ENCODE measurements around the gene ANKS1A.

- TF ChIP-seq CTCF (conservative IDR thresholded peaks at IDR 0.05; ENCODE audit: low read depth, low read length) (no peak), USF2 (IDR thresholded peaks at IDR 0.05; ENCODE audit: low read depth, low read length) (no peak), ELK1 (IDR thresholded peaks at IDR 0.05; ENCODE audit: borderline replicate concordance, low read depth, low read length) (no peak), NFE2L2 (IDR thresholded peaks at IDR 0.05; ENCODE audit: low read depth, low read length) (no peak), CHD1 (IDR thresholded peaks at IDR 0.05; ENCODE audit: low read depth, low read length) (no peak), FOS (IDR thresholded peaks at IDR 0.05; ENCODE audit: low read depth, low read length) (no peak), POLR2A (IDR thresholded peaks at IDR 0.05; ENCODE audit: low read depth, low read length) (no peak), BHLHE40 (IDR thresholded peaks at IDR 0.05; ENCODE audit: low read depth, low read length) (no peak), MAFK (IDR thresholded peaks at IDR 0.05; ENCODE audit: low read depth, low read length) (no peak), RAD21 (IDR thresholded peaks at IDR 0.05; ENCODE audit: low read length) (no peak), RCOR1 (IDR thresholded peaks at IDR 0.05; ENCODE audit: insufficient replicate concordance, low read length) (no peak), MXI1 (IDR thresholded peaks at IDR 0.05; ENCODE audit: borderline replicate concordance, low read depth, low read length) (no peak), RFX5 (IDR thresholded peaks at IDR 0.05; ENCODE audit: low read depth, low read length) (no peak)
Observed at GRCh38 chr6:35073766-35074471, 184.9 kb downstream of the ANKS1A start.

All from IMR-90 (cell line).